GM18907 (cell line): ENCODE data around the gene HTATIP2.
A peak's percentile ranks its signal among the peaks of the same experiment; 100 is the strongest.
"Not testable (repeated sequence)": the region's sequence is repeated elsewhere in the genome, so short reads cannot be mapped to it uniquely, and the experiment has no call there.

ENCODE experiments used
- ATAC-seq: cut with Tn5 transposase; IDR thresholded peaks from one replicate; pipeline ENCODE4 v1.9.1; 2021; ENCODE audit warnings: mild to moderate bottlenecking, moderate library complexity; ENCODE audit not compliant: unreplicated experiment

The HTATIP2 gene

GRCh38 chr11:20369826-20370225 lies 6.3 kb downstream of the HTATIP2 start:
- no peak for ATAC-seq

DNA sequence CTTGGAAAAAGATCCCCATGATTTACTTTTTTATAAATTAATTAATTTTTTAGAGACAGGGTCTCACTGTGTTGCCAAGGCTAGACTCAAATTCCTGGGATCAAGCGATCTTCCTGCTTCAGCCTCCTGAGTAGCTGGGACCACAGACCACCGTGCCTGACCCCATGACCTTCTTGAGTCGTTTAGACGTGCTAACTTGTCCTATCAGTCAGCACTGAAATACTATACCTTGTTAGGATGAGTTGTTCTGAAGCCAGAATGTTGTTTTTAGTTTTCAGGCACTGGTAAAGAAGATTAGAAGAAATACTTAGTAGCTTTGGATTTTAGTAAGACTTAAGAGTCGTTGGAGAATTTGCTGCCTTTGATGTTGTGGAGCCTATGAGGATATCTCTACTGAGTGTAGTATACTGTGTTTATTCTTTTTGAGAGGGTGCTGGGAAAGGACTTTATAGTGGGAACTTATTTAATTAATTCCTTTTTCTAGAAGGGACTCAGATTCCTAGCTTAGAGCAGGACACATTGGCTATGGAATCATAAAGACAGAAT lies 8.6 kb downstream of the HTATIP2 start:
- no peak for ATAC-seq

DNA sequence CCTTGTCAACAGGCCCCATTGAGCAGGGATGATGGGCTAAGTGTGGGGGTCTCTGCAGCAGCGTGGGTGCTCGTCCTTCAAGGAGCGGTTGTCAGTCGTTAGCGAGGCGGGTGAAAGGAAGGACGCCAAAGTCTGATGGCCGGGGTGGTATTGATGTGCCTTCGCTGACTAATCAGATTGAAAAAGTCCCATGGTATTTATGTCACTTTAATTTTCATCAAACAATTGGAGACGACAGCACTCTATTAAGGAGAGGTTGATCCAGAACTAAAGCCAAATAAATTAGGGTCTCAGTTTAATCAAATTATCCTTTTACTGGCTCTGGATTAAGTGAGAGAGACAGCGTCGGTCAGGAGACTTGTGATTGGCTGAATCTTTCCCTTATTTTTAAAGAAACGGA lies 9.6 kb downstream of the HTATIP2 start:
- ATAC-seq: no peak

DNA sequence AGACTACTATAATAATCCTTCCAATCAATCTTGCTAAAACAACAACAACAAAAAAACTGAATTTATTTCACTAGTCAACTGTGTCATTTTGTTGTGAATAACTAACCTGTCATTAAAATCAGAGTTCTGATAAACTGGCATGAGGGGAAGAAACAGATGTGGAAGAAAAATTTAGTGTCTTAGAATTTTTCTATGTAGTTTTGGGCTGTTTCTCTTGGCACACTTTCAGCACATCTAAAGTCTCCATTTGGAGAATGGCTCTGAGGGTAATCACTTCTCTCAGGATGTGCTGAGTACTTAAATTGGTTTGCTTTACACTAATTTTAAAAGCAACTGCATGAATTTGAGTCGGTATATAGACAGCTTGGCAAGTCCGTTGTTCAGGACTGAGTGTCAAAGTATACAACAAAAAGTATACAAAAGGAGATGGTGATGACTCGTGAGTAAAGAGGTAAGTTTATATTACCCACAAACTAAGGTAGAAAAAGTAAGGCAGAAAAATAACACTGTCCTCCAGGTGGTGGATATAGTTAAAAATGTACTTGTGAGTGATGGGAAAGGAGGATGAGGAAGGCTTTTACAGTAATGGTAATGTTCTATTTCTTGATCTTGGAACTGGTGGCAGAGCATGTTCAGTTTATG lies 10.2 kb downstream of the HTATIP2 start:
- ATAC-seq: no peak

DNA sequence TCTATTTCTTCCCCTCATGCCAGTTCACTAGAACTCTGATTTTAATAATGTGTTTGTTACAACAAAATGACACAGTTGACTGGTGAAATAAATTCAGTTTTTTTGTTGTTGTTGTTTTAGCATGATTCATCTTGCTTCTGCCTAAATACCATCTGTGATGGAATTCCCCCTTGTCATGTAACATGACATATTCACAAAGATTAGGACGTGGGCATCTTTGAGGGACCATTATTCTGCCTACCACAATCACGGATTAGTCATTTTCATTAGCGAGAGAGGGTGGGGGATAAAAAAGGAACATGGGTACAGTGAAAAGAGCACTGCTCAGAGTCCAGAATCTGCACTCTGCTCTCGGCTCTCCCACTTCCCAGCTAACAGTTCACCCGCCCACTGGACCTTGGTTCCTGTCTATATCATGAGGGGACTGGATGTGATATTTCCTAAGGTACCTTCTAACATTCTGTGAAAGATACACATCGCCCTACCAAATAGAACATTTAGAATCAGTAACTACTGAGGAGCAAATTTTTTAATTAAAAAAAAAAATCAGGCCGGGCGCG lies 11.3 kb downstream of the HTATIP2 start:
- no peak for ATAC-seq

GRCh38 chr11:20376162-20376730 lies 12.7 kb downstream of the HTATIP2 start:
- no peak for ATAC-seq

GRCh38 chr11:20385996-20386395 lies 22.5 kb downstream of the HTATIP2 start:
- not testable (repeated sequence) for ATAC-seq

- peak; percentile 85 for ATAC-seq
Measured at GRCh38 chr11:20387261-20388095, 24.0 kb downstream of the HTATIP2 start, which contains the start of gene PRMT3. Gene PRMT3, plus strand, starts transcription at chr11:20387716. Its CDS starts 31 bp downstream, at chr11:20387747.

- ATAC-seq: peak; percentile 31
Measured at GRCh38 chr11:20388096-20389055, 24.9 kb downstream of the HTATIP2 start.

GRCh38 chr11:20397281-20397680 lies 33.8 kb downstream of the HTATIP2 start:
- peak; percentile 90 for ATAC-seq

DNA sequence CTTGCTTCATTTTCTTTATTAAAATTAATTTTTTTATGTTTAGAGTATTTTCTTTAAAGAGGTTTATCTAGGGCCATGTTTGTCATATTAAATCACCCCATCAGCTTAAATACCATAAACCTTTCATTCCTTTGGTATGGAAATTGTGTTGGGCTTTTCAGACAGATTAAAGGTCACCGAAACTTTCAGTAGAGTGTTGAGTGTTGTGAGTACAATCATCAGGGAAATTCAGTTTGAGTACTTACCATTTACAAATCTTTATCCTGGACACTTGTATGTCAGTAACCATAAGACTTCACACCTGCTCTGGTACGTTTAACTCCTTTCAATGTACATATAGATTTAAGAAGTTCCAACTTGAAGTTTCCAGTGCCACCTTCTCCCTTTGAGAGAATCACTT lies 36.0 kb downstream of the HTATIP2 start:
- no peak for ATAC-seq

DNA sequence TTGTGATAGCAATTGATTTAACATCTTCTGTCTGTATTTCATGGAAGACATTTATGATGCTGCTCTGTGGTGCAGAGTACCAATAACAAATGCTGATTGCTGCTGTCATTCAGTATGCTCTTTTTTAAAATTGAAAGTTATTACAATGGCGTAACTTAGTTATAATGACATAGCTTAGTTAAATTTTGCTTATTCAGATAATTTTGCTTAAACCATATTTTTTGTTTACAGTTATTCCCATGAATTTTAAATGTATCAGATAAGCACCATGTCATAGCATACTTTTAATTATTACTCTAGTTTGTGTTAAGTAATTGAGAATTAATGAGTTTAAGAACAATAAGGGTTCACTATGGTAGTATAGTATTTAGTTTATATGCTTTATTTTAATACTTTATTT lies 39.5 kb downstream of the HTATIP2 start:
- no peak for ATAC-seq

DNA sequence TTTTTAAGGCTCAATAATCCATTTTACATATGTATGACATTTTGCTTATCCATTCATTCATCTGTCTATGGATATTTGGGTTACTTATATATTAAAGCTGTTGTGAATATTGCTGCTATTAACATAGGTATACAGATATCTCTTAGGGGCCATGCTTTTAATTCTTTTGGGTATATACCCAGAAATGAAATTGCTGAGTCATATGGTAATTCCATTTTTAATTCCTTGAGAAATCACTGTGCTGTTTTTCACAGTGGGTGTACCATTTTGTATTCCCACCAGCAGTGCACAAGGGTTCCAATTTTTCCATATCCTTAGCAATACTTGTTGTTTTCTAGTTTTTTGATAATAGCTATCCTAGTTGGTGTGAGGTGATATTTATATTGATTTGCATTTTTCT lies 43.0 kb downstream of the HTATIP2 start:
- ATAC-seq: no peak

- no peak for ATAC-seq
Measured at GRCh38 chr11:20407344-20407743, 43.8 kb downstream of the HTATIP2 start.

DNA sequence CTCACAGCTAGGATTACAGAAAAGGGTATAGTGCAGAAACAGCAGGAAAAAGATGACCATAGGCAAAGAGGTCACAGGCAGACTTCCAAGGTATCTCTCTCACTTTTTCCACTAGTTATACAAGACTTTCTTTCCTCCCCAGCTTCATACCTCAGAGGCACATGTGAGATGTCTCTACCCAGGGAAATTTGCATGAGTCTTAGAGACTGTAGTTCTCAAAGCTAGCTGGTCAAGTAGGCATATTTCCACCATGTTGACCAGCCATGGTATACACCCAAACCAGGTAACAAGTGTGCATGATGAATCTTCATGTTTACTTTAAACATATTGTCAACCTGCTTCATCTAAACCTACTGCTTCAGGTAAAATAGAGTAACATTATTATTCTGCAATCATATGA lies 51.9 kb downstream of the HTATIP2 start:
- no peak for ATAC-seq

DNA sequence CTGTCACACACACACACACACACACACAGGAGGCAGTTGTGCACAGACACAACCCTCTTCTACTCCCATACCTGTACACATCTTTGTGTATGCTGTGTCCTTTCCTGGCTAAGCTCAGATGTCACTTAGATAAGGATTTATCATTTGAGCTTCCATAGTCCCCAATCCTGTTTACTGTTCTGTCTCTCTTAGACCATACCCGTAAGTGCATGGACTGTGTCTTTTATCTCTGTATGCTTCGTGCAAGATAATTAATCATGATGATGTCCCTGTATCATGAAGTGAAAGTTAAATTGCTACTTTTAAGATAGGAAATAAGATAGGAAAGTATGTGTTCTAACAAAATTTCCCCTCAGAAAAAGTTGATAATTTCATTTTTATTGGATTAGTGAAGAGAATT lies 54.3 kb downstream of the HTATIP2 start:
- ATAC-seq: no peak

DNA sequence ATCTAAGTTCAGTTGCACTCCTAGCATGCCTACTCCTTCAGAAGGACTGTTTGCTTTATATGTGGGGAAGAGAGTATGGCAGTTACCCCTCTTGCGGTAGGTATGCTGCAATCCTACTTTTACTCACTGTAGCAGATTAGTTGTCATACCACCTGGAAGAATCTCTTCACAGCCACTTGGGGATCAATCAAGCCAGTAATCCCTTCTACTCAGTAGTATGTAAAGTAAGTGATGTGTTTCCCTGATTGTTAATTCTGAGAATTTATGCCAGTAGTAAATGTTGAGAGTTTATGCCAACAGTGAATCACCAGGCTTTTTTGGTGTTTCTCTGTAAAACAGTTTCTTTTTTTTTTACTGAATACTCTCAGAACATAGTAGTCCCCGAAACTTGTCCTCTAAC lies 58.4 kb downstream of the HTATIP2 start:
- no peak for ATAC-seq

GRCh38 chr11:20429216-20429615 lies 65.7 kb downstream of the HTATIP2 start:
- no peak for ATAC-seq
